IPS-NIHi11 (cell line): ENCODE data around the gene PPM1M.

Source experiments
- DNase-seq: peaks from one replicate; pipeline ENCODE4 v3.0.0; 2012; ENCODE audit warnings: mixed read lengths, low spot score

PPM1M gene

GRCh38 chr3:52216585-52217408 lies 28.8 kb upstream of the PPM1M start:
- no peak for DNase-seq

- DNase-seq = no peak
Measured at GRCh38 chr3:52217409-52217805, 28.2 kb upstream of the PPM1M start.

GRCh38 chr3:52218026-52218425 lies 27.5 kb upstream of the PPM1M start:
- no peak for DNase-seq

- no peak for DNase-seq
Measured at GRCh38 chr3:52218454-52218853, 27.1 kb upstream of the PPM1M start.

DNA sequence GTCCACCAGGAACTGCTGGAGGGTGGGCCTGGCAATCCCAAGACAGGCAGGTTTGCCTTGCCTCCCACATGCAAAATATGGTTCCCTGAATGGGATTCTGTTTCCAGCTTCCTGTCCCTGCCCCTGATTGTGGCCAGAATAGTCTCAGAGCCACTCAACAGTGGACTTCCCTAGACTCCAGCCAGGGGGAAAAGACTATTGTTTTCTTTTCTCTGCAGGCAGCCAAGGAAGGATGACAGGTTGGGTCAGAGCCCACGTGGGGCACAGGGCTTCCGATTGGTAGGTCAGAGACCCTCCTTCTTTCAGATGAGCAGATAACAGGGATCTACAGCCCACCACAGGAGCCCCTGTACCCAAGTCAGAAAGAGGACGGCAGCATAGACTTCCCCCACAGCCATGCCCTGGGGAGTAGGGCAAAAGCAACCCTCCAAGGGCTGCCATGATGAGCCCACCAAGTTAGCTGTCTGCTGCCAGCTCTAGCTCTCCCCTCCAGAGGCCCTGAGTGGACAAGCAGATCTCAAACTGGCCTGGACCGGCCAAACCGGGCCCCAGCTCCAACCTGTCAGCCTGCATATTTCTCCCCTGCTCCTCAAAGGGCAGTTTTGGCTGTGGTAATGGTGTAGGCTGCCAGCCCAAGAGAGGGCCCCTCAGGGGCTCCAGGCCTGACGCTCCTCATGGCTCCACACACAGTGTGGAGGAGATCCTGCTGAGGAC lies 26.5 kb upstream of the PPM1M start:
- peak; percentile 53 for DNase-seq

GRCh38 chr3:52220380-52221026 lies 25.1 kb upstream of the PPM1M start:
- peak; percentile 91 for DNase-seq

GRCh38 chr3:52221141-52221562 lies 24.4 kb upstream of the PPM1M start:
- no peak for DNase-seq

GRCh38 chr3:52221563-52222318 lies 23.8 kb upstream of the PPM1M start:
- DNase-seq = no peak

DNA sequence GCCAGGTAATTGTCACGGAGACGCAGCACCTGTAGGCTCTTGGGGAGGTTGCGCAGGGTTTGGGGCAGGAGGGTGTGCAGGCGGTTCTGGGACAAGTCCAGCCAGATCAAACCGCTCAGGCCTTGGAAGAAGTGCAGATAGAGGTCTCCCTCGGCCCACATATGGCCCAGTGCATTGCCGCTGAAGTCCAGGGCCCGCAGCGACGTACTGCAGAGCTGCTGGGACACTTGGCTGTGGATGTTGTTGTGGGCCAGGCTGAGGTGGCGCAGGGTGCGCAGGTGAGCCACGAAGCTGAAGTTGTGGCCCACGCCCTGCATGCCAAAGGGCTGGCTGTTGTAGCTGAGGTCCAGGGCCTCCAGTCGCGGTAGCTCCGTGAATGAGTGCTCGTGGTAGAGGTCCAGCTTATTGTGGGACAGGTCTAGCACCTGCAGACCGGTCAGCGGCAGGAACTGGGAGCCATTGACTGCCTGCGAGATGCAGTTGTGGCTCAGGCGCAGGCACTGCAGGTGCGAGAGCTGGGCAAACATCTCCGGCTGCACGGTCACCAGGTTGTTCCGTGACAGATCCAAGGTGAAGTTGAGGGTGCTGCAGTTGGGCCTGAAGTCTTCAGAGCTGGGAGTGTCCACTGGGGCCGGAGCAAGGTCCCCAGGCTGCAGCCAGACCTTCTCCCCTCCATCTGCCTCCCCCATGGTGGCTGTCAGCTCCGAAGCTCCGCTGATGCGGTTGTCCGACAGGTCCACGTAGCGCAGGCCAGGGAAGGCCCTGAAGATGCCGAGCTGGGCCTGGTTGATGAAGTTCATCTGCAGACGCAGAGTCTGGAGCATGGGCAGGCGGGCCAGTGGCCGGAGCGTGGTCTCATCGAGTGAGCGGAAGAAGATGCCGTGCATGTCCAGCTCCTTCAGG lies 23.0 kb upstream of the PPM1M start:
- DNase-seq = no peak

DNA sequence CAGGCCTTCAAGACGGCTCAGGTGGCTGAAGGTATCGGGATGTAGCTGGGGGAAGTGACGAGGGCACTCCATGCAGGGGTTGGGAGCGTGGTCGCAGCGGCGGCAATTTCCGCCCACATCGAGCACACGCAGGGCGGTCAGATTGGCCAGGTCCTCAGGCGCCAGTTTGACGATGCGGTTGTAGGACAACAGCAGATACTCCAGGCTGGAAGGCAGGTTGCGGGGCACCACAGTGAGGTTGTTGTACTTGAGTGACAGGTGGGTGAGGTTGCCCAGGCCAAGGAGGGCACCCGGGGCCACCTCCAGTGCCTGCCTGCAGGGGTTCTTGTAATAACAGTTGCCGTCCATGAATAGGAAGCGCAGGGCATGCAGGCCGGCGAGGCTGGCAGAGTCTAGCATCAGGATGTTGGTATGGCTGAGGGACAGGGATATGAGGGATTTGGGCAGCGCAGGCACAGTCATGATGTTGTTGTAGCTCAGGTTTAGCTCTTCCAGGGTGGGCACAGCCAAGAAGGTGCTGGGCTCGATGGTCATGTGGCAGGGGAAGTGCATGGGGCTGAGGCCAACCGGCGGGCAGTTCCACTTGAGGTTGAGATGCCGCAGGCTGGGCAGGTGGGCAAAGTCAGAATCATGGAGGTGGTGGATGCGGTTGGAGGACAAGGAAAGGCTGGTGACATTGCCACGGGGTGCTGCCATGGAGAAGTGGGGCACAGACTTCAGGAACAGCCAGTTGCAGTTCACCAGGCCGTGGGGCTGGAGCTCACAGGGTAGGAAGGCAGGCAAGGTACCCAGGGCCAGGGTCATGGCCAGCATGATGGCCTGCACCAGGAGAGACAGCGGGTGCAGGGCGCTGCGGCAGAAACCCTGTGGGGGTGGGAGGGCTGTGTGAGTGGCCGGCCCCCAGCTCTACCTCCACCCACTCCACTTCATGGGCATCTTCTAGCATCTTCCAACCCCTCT lies 21.8 kb upstream of the PPM1M start:
- no peak for DNase-seq

- no peak for DNase-seq
Measured at GRCh38 chr3:52225452-52226228, 19.9 kb upstream of the PPM1M start, which contains the start of gene TLR9. Gene TLR9, minus strand, starts transcription at chr3:52225645. Its CDS starts 116 bp downstream, at chr3:52225529.

GRCh38 chr3:52226229-52226817 lies 19.2 kb upstream of the PPM1M start:
- DNase-seq = no peak

- no peak for DNase-seq
Measured at GRCh38 chr3:52227117-52227516, 18.4 kb upstream of the PPM1M start.

GRCh38 chr3:52227766-52228165 lies 17.8 kb upstream of the PPM1M start:
- no peak for DNase-seq

DNA sequence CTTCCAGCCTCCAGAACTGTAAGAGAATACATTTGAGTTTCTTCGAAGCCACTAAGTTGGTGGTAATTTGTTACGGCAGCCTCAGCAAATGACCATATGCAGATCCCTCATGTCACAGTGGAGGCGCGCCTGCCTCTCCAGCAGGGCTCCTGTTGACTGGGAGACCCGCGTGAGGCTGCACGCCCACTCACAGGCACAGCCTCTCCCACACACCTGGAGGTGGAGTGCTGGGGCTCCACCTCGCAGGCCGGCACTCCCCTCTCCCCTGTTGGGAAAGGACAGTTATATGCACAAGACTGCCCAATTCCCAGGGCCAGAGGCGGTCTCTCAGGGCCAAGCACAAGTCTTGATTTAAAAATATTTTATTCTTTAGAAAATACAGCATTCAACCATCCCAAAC lies 17.3 kb upstream of the PPM1M start:
- no peak for DNase-seq

- DNase-seq = no peak
Measured at GRCh38 chr3:52228751-52229291, 16.7 kb upstream of the PPM1M start.

- DNase-seq = no peak
Measured at GRCh38 chr3:52229656-52230055, 15.9 kb upstream of the PPM1M start.

DNA sequence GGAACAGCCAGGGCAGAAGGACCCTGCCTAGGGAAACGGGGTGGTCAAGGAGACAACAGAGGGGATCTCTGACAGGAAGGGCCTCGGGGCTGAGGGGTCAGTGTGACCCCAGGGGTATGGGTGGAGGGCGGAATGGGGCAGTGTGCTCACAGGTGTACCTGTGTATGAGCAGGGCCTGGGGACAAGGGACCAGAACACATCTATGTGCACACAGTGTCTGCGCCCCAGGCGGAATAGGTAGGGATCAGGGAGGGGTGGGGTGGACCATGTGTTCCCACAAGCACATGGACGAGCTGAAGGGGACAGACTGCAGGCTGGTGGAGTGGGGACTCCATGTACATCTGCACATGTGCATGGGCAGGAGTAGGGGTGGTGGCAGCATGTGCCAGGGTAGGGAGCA lies 15.1 kb upstream of the PPM1M start:
- no peak for DNase-seq
